Hepatic stellate cell (primary cell): ENCODE measurements around the gene PET100.
A peak's percentile ranks its signal among the peaks of the same experiment; 100 is the strongest.
"Not testable (repeated sequence)": the region's sequence is repeated elsewhere in the genome, so short reads cannot be mapped to it uniquely, and the experiment has no call there.

ENCODE experiments used
- DNase-seq: peaks from one replicate; pipeline ENCODE4 v3.0.0; 2011; ENCODE audit warnings: low spot score

Gene PET100

GRCh38 chr19:7633698-7634097 is 4.1 kb downstream of the PET100 start, which contains the start of gene PCP2:
PCP2 (minus strand) TSS chr19:7633719; CDS start chr19:7633457, 262 bp downstream.
- DNase-seq = no peak

- no peak for DNase-seq
These were observed 6.1 kb downstream of the PET100 start for GRCh38 chr19:7635670-7636069.

- no peak for DNase-seq
These were observed 6.7 kb downstream of the PET100 start for GRCh38 chr19:7636317-7636690.

GRCh38 chr19:7636691-7637373 is 7.2 kb downstream of the PET100 start, which contains the start of gene STXBP2:
STXBP2 (plus strand) TSS chr19:7637110; CDS start chr19:7637150, 40 bp downstream.
- DNase-seq = peak; percentile 52

- DNase-seq = peak; percentile 44
These were observed 8.0 kb downstream of the PET100 start for GRCh38 chr19:7637374-7638256.

GRCh38 chr19:7638802-7639465 is 9.3 kb downstream of the PET100 start:
- no peak for DNase-seq

- DNase-seq = no peak
These were observed 10.3 kb downstream of the PET100 start for GRCh38 chr19:7639863-7640348.

- no peak for DNase-seq
These were observed 11.2 kb downstream of the PET100 start for GRCh38 chr19:7640803-7641202.

- no peak for DNase-seq
These were observed 12.0 kb downstream of the PET100 start for GRCh38 chr19:7641290-7642276.

- no peak for DNase-seq
These were observed 12.9 kb downstream of the PET100 start for GRCh38 chr19:7642295-7643030.

- DNase-seq = no peak
These were observed 13.4 kb downstream of the PET100 start for GRCh38 chr19:7643031-7643415.

- not testable (repeated sequence) for DNase-seq
These were observed 14.3 kb downstream of the PET100 start for GRCh38 chr19:7643629-7644549.

- no peak for DNase-seq
These were observed 14.9 kb downstream of the PET100 start for GRCh38 chr19:7644550-7644877.

- DNase-seq = no peak
These were observed 15.6 kb downstream of the PET100 start for GRCh38 chr19:7645163-7645562.

GRCh38 chr19:7645656-7646425 is 16.2 kb downstream of the PET100 start:
- no peak for DNase-seq

- no peak for DNase-seq
These were observed 16.8 kb downstream of the PET100 start for GRCh38 chr19:7646426-7646700.

- DNase-seq = no peak
These were observed 17.6 kb downstream of the PET100 start for GRCh38 chr19:7647156-7647555.

- DNase-seq = no peak
These were observed 18.8 kb downstream of the PET100 start for GRCh38 chr19:7648265-7649014.
